HG03521 (cell line): ENCODE measurements around the gene ELMO1.
"Not testable (repeated sequence)": the region's sequence is repeated elsewhere in the genome, so short reads cannot be mapped to it uniquely, and the experiment has no call there.

Experiments used
- ATAC-seq: cut with Tn5 transposase; IDR thresholded peaks from one replicate; pipeline ENCODE4 v1.9.1; 2021; ENCODE audit warnings: mild to moderate bottlenecking, moderate library complexity; ENCODE audit not compliant: unreplicated experiment

Gene ELMO1

GRCh38 chr7:36995776-36996175 is 452.9 kb downstream of the ELMO1 start:
- no peak for ATAC-seq

- no peak for ATAC-seq
Measured at GRCh38 chr7:36994456-36995112, 454.1 kb downstream of the ELMO1 start.

- no peak for ATAC-seq
Measured at GRCh38 chr7:36986948-36987724, 461.5 kb downstream of the ELMO1 start.

- no peak for ATAC-seq
Measured at GRCh38 chr7:36986511-36986933, 462.1 kb downstream of the ELMO1 start.

GRCh38 chr7:36985866-36986400 is 462.7 kb downstream of the ELMO1 start:
- ATAC-seq = no peak

GRCh38 chr7:36985316-36985715 is 463.3 kb downstream of the ELMO1 start:
- ATAC-seq = no peak

- ATAC-seq = no peak
Measured at GRCh38 chr7:36984710-36985312, 463.9 kb downstream of the ELMO1 start.

GRCh38 chr7:36984041-36984521 is 464.6 kb downstream of the ELMO1 start:
- ATAC-seq = no peak

GRCh38 chr7:36982766-36983165 is 465.9 kb downstream of the ELMO1 start:
- no peak for ATAC-seq

GRCh38 chr7:36979810-36980248 is 468.8 kb downstream of the ELMO1 start:
- no peak for ATAC-seq

GRCh38 chr7:36978461-36978860 is 470.2 kb downstream of the ELMO1 start:
- no peak for ATAC-seq

- no peak for ATAC-seq
Measured at GRCh38 chr7:36977878-36978277, 470.8 kb downstream of the ELMO1 start.

GRCh38 chr7:36973534-36973933 is 475.1 kb downstream of the ELMO1 start:
- not testable (repeated sequence) for ATAC-seq

GRCh38 chr7:36972140-36972518 is 476.5 kb downstream of the ELMO1 start:
- ATAC-seq = no peak

- ATAC-seq = no peak
Measured at GRCh38 chr7:36971515-36972139, 477.0 kb downstream of the ELMO1 start.

- ATAC-seq = no peak
Measured at GRCh38 chr7:36970551-36971514, 477.8 kb downstream of the ELMO1 start.

- no peak for ATAC-seq
Measured at GRCh38 chr7:36969376-36969775, 479.3 kb downstream of the ELMO1 start.

- no peak for ATAC-seq
Measured at GRCh38 chr7:36967387-36967786, 481.3 kb downstream of the ELMO1 start.

GRCh38 chr7:36966636-36967035 is 482.0 kb downstream of the ELMO1 start:
- no peak for ATAC-seq

- no peak for ATAC-seq
Measured at GRCh38 chr7:36966039-36966438, 482.6 kb downstream of the ELMO1 start.
